HG02623 (cell line): ENCODE data around the gene SF1.
A peak's percentile ranks its signal among the peaks of the same experiment; 100 is the strongest.
"Not testable (repeated sequence)": the region's sequence is repeated elsewhere in the genome, so short reads cannot be mapped to it uniquely, and the experiment has no call there.

Experiments
- ATAC-seq: cut with Tn5 transposase; IDR thresholded peaks from one replicate; pipeline ENCODE4 v1.9.1; 2021; ENCODE audit warnings: moderate library complexity; ENCODE audit not compliant: unreplicated experiment

SF1 gene, protein sequence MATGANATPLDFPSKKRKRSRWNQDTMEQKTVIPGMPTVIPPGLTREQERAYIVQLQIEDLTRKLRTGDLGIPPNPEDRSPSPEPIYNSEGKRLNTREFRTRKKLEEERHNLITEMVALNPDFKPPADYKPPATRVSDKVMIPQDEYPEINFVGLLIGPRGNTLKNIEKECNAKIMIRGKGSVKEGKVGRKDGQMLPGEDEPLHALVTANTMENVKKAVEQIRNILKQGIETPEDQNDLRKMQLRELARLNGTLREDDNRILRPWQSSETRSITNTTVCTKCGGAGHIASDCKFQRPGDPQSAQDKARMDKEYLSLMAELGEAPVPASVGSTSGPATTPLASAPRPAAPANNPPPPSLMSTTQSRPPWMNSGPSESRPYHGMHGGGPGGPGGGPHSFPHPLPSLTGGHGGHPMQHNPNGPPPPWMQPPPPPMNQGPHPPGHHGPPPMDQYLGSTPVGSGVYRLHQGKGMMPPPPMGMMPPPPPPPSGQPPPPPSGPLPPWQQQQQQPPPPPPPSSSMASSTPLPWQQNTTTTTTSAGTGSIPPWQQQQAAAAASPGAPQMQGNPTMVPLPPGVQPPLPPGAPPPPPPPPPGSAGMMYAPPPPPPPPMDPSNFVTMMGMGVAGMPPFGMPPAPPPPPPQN

DNA sequence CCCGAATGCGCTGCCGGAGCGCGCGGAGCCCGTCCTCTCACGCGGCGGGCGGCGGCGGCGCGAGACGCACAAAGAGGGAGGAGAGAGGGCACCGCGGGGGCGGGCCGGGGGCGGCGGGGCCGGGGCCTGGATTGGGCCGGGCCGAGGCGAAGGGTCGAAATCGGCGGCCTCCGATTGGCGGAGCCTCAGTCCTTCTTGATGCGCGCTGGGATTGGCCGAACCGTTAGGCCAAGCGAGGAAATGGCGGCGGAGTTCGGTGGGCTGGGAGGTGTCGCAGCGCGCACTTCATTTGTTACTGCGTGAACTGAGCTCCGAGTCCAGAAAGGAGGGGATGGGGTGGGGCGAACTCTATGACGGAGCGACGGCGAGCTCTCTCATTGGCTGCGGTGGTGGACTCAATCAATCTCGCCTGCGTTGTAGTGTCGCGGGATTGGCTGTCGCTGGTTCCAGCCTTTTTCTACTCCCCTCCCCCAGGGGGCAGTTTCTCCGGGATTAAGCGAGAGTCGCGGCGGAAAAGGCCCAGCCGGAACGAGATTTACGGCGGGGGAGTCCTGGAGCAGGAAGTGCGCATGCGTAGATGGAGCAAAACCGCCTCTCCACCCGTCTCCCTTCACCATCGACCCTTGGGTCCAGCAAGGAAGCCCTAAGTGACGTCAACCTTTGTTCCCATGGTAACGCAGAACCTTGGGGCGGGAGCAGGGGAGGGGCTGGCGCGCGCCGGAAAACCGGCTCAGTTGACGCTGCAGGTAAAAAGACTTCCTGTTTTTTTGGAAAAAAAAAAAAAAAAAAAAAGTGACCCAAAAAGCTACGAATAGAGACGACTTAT is at the start of gene SF1:
Gene SF1, minus strand, starts transcription at position 70 of the 826 bp plus-strand sequence. CDS start 150 bp downstream, outside the sequence.
- peak; percentile 78 for ATAC-seq

DNA sequence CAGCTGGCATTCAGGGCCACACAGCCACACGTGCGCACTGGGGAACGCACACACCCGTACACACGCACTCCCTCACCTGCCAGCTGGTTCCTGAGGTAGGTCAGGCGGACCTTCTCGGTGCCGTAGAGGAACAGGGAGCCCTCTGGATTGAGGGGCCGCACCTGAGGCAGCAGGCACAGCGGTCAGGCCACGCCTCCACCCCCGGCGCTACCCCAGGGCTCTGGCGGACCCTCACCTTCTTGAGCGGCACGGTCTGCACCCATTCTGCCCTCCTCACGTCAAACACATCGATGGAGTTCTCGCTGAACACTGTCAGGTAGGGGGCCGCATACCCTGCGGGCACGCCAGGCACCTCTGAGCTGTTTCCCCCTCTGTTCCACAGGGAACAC is 49.1 kb upstream of the SF1 start:
- ATAC-seq, result no peak

DNA sequence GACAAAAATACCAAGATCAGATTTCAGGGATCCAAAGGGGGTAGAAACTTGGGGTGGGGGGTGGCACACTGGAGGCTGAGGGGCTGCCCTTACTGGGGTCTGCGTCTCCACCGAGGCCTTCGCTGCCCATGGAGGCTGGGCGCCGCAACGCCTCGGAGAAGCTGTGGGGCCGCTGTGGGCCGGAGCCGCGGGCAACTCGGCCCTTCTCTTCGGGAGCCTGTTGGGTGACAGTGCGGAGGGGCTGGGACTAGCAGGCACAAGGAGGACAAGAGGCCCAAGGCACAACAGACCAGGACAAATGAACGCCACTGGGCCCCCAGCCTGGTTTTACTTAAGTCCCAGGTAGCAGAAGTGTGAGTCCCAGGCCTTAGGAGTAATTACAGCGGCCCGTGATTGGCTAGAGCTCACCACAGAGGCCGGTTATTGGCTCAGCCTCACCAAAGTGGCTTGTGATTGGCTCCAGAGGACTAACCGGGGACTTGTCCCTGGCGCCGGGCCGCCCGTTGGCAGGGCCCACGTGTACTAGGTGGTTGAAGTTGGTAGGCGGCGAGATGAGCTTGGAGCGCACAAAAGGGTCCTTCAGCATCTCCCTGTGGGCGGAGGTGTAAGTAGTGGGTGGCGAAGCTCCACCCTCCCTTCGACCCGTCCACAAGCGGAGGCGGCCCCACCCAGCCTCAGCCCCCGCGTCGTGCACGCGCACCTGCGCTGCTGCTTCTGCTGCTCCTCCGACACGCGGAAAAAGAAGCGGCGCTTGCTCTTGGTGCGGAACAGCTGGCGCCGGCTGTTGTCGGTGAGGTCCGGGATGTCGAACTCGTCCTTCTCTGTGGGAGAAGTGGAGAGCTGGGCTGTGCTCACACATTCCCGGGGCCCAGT is 48.5 kb upstream of the SF1 start:
- no peak for ATAC-seq

DNA sequence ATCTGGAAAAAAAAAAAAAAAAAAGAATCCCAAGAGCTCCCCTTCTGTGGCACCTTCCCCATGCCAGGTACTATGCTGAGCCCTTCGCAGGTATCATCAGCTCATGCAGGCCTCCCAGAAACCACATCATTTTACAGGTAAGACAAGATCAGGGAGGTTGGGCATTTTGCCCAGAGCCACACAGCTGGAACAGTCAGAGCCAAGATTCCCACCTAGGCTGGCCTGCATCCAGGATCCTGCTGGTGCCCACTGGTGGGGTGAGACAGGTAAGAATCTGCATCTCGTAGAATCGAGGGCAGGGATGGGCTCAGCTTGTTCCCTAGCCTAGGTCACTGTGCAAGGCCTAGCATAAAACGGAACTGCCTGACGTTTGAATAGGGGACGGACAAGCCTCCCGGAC is 47.7 kb upstream of the SF1 start:
- ATAC-seq, result no peak

DNA sequence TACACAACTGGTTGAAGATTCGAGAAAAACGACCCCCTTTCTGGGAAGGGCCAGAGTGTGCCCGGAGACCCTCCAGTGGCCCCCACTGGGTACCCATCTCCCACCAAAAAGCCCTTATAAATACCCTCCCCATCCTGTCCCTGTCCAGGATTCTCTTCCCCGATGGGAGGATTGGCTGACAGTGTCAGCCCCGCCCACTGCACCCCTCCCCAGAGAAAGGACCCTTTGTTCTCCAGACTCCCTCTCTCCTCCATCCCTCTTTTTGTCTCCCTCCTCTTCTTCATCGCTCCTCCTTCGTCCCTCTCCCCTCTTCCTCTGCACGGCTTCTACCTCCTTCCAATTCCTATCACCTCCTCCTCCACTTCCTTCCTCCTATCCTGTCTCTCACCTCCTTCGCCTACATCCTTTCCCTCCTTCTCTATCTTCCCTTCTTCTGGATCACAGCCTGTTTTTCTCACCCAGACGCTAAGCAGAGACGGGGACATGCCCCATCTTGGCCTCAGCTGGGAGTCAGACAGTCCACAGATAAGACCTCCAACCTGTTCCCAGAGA is 45.3 kb upstream of the SF1 start:
- no peak for ATAC-seq

DNA sequence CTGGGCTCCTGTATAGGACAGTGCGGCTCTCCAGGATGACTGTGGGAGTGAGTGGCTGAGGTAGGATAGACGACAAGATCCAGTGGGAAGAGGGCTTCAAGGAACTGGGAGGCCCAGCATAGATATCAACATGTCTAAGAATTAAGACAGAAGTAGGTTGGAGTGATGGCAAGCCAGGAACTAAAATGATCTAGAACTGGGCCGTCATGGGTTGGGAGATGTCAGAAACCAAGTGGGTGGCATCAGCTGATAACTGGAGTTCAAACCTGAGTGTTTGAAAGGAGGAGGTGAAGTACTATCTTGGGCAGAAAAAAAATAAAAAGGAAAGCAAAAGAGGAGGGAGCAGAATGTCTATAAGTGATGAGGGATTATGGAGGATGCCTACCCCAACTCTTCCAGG is 39.1 kb upstream of the SF1 start:
- ATAC-seq, result no peak

DNA sequence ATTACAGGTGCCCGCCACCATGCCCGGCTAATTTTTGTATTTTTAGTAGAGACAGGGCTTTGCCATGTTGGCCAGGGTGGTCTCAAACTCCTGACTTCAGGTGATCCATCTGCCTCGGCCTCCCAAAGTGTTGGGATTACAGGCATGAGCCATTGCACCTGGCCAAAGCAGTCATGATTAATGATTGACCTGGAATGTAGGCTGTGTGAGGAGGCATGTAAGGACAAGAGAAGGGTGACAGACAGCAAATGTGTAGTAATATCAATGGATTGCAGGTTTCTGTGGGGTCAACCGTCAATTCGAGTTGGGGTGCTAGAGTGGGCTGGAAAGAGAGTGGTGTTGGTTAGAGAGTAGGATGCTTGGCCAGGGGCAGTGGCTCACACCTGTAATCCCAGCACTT is 37.1 kb upstream of the SF1 start:
- ATAC-seq, result not testable (repeated sequence)

DNA sequence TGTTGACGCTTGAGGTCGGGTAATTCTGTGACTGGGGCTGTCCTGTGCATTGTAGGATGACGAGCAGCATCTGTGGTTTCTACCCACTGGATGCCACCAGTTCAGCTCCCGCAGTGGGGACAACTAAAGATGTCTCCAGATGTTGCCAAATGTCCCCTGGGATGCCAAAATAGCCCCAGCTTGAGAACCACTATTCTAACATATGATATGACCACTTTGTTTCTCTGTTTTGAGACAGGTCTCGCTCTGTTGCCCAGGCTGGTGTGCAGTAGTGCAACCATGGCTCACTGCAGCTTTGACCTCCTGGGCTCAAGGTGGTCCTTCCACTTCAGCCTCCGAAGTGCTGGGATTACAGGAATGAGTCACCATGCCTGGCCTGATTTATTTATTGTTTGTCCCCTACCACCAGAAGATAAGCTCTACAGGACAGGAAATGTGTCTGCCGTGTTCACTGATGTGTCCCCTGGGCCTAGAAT is 36.4 kb upstream of the SF1 start:
- ATAC-seq, result no peak

DNA sequence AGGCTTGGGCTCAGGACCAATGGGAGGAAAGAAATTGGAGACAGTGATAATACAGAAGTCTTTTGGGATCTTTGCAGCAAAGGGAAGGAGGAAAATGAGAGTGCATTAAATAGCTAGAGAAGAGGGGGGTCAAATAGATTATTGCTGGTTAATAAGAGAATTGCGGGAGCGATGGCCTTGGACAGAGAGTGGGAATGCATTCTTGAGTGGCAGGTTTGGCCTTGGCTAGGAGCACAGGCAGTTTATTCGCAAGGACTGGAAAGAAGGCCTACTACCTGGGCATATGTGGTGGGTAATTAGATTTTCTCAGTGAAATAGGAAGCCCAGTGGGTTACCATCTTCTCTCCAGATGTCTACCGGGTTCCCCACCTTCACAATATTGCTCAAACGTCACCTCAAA is 35.5 kb upstream of the SF1 start:
- ATAC-seq, result no peak

DNA sequence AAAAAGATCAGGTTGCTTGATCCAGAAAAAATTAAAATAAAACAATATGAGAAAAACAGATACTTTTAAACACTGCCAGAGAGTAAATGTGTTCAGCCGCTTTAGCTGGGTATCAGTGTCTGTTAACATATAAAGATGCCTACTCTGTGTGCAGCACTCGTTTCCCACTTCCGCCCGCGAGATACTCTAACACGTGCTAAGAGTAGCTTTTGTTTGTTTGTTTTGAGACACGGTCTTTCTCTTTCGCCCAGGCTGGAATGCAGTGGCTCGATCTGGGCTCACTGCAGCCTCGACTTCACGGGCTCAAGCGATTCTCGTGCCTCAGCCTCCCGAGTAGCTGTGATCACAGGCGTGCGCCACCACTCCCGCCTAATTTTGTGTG is 32.5 kb upstream of the SF1 start:
- peak; percentile 8 for ATAC-seq

DNA sequence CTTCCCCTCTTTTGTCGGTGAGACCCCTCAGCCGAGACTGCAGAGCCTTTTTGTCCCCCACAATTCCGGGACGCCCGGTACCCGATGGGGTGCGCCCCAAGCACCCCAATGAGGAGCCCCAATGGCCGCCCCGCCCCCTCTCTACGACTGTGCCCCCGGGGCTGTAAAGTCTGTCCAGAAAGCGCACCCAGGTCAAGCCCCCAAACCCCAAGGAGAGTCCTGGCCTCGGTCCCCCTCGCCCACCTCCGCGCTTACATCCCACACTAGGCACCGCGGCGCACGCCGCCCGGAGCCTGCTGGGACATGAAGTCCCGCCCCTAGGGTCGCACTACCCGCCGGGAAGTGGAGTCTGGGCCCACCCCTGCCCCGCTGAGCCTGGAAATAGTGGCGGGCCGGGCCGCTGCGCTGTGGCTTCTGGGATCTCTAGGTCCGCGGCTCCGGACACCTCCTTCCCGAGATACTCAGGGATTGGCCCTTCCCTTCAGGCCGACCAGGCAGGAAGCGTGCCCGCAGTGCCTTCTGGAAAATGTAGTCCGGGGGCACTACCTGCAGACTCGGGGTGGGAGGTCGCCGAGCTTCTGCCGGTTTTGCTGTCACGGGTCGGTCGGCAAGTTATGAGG is 32.0 kb upstream of the SF1 start, which contains the start of gene MEN1:
Gene MEN1, minus strand, starts transcription at position 281 of the 620 bp plus-strand sequence. CDS start 442 bp downstream, outside the sequence.
- peak; percentile 63 for ATAC-seq

DNA sequence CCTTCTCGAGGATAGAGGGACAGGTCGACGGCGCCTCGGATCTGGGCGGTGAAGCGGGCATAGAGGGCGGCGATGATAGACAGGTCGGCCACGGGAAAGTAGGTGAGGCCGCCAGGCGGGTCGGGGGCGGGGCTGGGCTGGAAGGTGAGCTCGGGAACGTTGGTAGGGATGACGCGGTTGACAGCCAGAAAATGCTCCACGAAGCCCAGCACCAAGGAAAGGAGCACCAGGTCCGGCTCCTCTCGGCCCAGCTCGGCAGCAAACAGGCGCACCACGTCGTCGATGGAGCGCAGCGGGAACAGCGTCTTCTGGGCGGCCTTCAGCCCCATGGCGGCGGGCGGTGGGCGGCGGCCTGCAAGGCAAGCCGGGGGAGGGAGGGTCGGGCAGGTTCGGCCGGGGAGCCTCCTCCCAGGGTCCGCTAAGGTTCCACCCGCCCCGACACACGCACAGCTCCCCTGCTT is 31.5 kb upstream of the SF1 start:
- no peak for ATAC-seq

DNA sequence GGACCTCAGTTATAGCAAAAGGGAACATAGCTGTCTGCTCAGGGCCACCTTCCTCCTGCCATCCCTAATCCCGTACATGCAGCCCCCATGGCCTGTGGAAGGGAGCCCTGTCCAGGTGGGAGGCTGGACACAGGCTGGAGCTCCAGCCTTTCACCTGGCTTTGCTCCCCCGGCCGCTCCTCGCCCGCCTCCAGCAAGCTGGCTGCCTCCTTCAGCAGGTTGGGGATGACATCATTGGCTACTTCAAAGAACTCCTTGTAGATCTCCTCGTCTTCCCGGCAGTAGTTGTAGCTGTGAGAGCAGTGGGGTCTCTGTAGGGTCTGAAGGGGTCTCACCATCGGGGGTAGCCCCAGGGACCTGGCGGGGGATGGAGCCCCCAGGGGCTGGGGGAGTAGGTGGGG is 27.1 kb upstream of the SF1 start:
- no peak for ATAC-seq

DNA sequence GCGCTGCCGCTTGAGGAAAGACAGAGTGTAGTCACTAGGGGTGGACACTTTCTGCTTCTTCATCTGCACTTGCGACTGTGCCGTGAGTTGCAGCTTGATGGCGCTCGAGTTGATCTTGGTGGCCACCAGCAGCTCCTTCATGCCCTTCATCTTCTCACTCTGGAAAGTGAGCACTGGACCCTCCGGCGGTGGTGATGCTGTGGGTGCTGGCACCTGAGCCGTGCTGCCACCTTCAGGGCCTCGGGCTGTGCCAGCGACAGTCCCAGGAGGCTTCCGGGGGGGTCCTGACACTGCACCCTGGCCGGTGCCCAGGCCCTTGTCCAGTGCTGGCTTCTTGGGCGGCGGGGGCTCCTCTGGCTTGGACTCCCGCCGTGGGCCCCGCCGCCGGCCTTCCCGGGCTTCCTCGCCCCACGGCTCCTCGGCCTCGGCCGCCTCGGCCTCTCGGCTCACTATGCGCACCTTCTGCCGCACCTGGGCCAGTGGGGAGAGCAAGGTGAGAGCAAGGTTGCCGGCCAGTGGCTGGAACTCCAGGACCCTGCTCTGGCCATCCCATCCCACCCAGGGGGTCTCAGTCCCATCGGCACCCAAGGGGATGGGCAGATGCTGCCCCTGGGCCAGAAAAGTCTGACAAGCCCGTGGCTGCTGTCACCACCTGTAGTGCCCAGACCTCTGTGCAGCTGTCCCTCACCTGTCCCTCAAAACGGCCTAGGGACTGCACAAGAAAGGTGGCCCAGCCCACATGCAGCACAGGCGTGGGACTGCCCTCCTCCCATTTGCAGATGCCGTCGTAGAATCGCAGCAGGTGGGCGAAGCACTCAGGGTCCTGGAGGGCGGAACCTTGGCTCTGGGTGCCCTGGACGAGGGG is 26.2 kb upstream of the SF1 start:
- ATAC-seq, result no peak

DNA sequence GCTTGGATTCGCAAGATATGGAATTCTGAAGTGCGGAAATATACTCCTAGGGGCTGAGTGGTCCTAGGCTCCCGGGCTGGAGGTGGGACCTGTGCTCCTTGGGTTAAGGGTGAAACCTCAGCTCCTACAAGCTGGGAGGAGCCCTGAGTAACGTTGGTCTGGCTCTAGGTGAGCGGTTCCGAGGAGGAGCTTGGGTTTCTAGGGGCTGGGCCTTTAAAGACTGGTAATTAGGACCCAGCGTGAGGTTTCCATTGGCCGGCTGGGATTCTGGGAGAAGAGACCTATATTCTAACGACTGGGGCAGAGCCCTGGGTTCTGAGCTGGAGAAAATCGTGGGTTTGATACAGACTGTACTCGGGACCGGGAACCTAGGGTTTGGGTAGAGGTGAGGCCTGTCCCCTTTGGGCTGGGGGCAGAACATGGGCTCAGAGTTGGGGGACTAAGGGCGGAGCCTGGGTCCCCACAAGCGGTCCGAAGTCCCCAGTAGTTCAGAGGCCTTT is 25.6 kb upstream of the SF1 start:
- no peak for ATAC-seq

DNA sequence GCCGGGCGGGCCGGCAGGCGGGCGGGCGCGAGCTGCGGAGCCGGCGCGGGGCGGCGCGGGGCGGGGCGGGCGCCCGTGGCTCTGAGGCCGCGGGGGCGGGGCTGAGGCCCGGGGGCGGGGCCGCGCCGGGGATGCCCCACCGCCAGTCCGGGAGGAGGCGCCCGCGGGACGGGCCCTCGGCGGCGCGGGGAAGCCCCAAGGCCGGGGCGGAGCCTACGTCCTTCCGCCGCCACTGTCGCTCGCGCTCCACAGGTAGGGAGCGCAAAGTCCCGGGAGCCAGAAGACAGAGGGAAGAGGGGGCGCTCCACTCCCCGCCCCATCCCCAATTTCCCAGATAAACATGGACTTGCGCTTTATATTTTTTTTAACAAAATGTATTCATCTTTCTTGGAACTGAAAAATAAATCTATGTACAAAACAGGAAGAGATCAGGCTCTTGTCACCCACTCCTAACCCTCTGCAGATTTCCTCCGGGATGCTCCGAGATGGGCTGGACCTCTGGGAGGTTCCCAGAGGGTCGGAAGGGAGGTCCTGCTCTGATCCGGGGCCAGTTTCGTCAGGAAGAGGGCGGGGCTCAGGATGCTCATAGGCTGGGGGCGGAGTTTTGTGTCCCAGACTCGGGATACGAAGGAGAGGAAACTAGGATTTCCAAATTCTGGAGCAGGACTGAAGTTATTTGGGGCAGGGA is 25.0 kb upstream of the SF1 start, which contains the start of gene MAP4K2:
Gene MAP4K2, minus strand, starts transcription at position 57 of the 688 bp plus-strand sequence. CDS start 65 bp downstream, outside the sequence.
- ATAC-seq, result peak; percentile 59

DNA sequence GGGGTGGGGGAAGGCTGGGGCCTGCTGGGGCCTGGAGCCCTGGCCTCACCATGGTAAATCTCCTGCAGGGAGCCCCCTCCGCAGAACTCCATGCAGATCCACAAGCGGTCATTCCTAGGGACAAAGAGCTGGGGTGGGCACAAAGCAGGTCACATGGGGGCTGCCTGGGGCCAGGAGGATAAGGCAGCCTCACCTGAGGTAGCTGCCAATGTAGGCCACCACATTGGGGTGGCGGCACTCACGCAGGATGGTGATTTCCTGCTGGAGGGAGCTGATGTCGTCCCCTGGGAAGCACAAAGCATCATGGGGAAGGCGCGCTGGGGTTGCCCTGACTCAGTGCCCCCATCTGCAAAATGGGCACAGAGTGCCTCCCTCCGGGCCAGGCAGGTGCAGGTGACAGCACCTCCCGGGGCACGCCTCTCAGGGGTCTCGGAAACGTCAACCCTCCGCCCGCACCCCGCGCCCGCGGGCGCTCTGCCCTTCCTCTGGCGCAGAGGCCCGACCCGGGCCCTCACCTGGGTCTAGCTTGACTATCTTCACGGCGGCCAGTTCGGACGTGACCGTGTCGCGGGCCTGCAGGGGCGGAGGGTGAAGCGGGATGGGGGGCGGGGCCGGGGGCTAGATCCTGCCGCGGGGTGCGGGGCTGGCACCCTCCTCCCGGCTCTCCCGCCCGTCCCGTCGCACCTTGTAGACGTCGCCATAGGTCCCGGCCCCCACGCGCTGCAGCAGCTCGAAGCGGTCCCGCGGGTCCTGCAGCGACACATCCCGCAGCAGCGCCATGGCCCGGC is 24.2 kb upstream of the SF1 start:
- no peak for ATAC-seq
